ENCODE results near the gene SYS1.

DNA sequence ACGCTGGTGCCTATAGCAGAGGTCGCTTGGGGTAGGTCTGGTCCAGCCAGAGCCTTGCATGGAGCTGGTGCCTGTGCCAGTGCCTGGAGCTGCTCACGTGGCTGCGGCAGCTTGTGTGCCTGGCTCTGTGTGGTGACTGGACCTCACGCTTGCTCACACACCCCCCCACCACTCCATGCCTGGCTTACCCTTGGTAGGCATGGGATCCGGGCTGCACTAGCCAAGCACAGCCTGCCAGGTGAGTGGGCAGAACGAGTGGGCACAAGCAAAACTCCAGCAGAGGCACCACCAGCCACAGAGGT is 32.1 kb downstream of the SYS1 start:
- TF ChIP-seq, protein P1, sequence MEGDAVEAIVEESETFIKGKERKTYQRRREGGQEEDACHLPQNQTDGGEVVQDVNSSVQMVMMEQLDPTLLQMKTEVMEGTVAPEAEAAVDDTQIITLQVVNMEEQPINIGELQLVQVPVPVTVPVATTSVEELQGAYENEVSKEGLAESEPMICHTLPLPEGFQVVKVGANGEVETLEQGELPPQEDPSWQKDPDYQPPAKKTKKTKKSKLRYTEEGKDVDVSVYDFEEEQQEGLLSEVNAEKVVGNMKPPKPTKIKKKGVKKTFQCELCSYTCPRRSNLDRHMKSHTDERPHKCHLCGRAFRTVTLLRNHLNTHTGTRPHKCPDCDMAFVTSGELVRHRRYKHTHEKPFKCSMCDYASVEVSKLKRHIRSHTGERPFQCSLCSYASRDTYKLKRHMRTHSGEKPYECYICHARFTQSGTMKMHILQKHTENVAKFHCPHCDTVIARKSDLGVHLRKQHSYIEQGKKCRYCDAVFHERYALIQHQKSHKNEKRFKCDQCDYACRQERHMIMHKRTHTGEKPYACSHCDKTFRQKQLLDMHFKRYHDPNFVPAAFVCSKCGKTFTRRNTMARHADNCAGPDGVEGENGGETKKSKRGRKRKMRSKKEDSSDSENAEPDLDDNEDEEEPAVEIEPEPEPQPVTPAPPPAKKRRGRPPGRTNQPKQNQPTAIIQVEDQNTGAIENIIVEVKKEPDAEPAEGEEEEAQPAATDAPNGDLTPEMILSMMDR (IDR thresholded peaks at IDR 0.05), result no peak
- TF ChIP-seq EP300 (IDR thresholded peaks at IDR 0.05) (no peak), POLR2A (IDR thresholded peaks at IDR 0.05) (no peak)
